Gastrocnemius medialis (tissue), 4 donors: ENCODE results near the gene TMSB10. TPM values are rescaled to one million over a fixed set of nuclear protein-coding genes. Genes with fewer than 3 reads are reported as not detected.
"Not testable (repeated sequence)": the region's sequence is repeated elsewhere in the genome, so short reads cannot be mapped to it uniquely, and the experiment has no call there.

Experiments
- ATAC-seq, 2 donors: fragments of 150-250 bp; one replicate each; pipeline ENCODE4 v1.9.1; 2016
- DNase-seq, 2 donors: peaks; one replicate each; pipeline ENCODE4 v3.0.0-alpha.2; 2019
- H3K27ac ChIP-seq, 4 donors: fragments of 200-600 bp; sonication (generic); 1 replicate in 1 of 4; 2 replicates in 3 of 4; pipeline ENCODE4 v1.5.1; 2016 to 2018; ENCODE audit warnings: mild to moderate bottlenecking in 2 of 4, moderate library complexity in 1 of 4
- H3K27me3 ChIP-seq, 3 donors: fragments of 200-600 bp; sonication (generic) in 2 of 3; 1 replicate in 1 of 3; 2 replicates in 2 of 3; pipeline versions ENCODE4 v1.5.1 to v1.6.0; 2016 to 2019; ENCODE audit warnings: mild to moderate bottlenecking in 1 of 3, moderate library complexity in 1 of 3
- H3K36me3 ChIP-seq, 2 donors: fragments of 200-600 bp; sonication (generic) in 1 of 2; one replicate each; pipeline ENCODE4 v1.5.1; 2017 to 2018
- H3K4me1 ChIP-seq, 2 donors: fragments of 200-600 bp; sonication (generic) in 1 of 2; one replicate each; pipeline ENCODE4 v1.5.1; 2016 to 2017; ENCODE audit warnings: mild to moderate bottlenecking in 2 of 2
- H3K4me3 ChIP-seq, 4 donors: fragments of 200-600 bp; sonication (generic) in 3 of 4; 1 replicate in 1 of 4; 2 replicates in 3 of 4; pipeline ENCODE4 v1.5.1; 2016 to 2019; ENCODE audit warnings: mild to moderate bottlenecking in 2 of 4
- H3K9me3 ChIP-seq, 3 donors: fragments of 200-600 bp; sonication (generic) in 2 of 3; 1 replicate in 1 of 3; 2 replicates in 2 of 3; pipeline ENCODE4 v1.5.1; 2016 to 2019
- CTCF ChIP-seq, 5 experiments: fragments of 450-650 bp in 3 of 5; fragments of 200-600 bp in 2 of 5; sonication (generic) in 2 of 5; IDR thresholded peaks in 4 of 5; conservative IDR thresholded peaks in 1 of 5; 1 replicate in 4 of 5; 2 replicates in 1 of 5; pipeline ENCODE4 v1.5.1; 2016 to 2019; ENCODE audit warnings: antibody characterized with exemption in 5 of 5, mild to moderate bottlenecking in 3 of 5, moderate library complexity in 3 of 5
- POLR2A ChIP-seq, 2 donors: fragments of 450-650 bp; IDR thresholded peaks; one replicate each; pipeline ENCODE4 v1.6.1; 2017; ENCODE audit warnings: antibody characterized with exemption in 2 of 2, mild to moderate bottlenecking in 2 of 2, moderate library complexity in 2 of 2
- in situ Hi-C, 4 donors: fragments of 200-750 bp; cut with MboI; loops; one replicate each; pipeline versions ENCODE4 v1.15.0 to v1.8.0; 2017; ENCODE audit warnings: low sequenced_read_pairs in 4 of 4
- intact Hi-C: fragments of 100-400 bp; cut with DNase I; formaldehyde crosslinking; loops from one replicate; pipeline ENCODE4 v1.15.1; 2023; ENCODE audit warnings: low total_unique reads
- total RNA-seq, 4 donors: library from RNA; depleted of rRNA; stranded (reverse); fragments of >200 nt; gene quantifications; one replicate each; pipeline versions ENCODE4 v1.1.0 to v1.2.3, GENCODE V29; 2016

TMSB10 gene
- total RNA-seq, 4 donors from 2014 or later = 329 to 954 (median 486) TPM

DNA sequence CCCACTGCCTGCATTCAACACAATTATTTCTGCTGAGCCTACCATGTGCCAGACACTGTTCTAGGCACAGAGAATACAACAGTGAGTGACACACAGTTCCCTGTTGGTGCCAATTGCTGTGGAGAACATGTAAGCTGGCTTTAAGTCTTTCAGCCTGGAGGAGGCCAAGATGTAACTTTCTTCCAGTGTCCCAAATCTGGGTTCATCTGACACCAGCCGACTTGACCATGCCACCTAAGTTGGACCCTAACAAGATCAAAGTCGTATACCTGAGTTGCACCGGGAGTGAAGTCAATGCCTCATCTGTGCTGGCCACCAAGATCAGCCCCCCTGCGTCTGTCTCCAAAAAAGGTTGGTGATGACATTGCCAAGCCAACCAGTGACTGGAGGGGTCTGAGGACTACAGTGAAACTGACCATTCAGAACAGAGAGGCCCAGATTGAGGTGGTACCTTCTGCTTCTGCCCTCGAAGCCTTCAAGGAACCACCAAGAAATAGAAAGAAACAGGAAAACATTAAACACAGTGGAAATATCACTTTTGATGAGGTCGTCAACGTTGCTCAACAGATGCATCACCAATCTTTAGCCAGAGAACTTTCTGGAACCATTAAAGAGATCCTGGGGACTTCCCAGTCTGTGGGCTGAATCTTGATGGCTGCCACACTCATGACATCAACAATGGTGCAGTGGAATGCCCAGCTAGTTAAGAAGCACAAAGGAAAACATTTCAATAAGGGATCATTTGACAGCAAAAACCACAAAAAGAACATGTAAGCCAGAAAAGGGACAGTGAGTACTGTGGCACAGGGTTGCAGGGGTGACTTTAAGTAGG, 30.9 kb upstream of the TMSB10 start:
- Histone ChIP-seq H3K4me1 (peaks cover 0 to under 1% of the 10 kb centered on the region in 2 donors), H3K4me3 (no peak overlapping the region), H3K36me3 (no peaks in the 10 kb centered on the region), H3K27me3 (peaks cover 0 to 2% (median under 1%) of the 10 kb centered on the region in 3 donors), H3K27ac (no peak overlapping the region), H3K9me3 (no peaks in the 10 kb centered on the region)
- TF ChIP-seq CTCF (IDR thresholded peaks at IDR 0.05 in 4 of 5, conservative IDR thresholded peaks at IDR 0.05 in 1 of 5) = no peak
- no peak for TF ChIP-seq POLR2A (IDR thresholded peaks at IDR 0.05)
- DNase-seq (no peak), ATAC-seq (no peak)
- intact Hi-C loops (no loop called here), in situ Hi-C loops (loop anchor here in 1 of 4 donors (5.0 kb wide), 1 partner anchor 377 kb away; no protein-coding TSS in a partner anchor)

DNA sequence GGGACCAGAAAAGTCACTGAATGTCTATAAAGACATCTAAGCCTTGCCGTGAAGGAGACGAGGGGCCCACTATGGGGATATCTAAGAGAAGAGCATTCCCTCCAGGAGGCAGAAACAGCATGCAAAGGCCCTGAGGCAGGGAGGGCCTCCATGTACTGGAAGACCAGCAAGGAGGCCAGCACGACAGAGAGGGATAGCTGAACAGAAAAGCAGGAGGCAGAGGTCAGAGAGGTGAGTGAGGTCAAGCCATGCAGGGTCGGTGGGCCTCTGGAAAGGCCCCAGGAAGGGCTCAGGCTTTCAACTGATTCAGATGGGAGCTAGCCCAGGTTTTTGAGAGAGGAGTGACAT, 30.3 kb upstream of the TMSB10 start:
- Histone ChIP-seq H3K27me3 (peaks cover 3 to 8% (median 7%) of the 10 kb centered on the region in 3 donors), H3K4me3 (no peak overlapping the region), H3K4me1 (peaks cover 1 to 6% of the 10 kb centered on the region in 2 donors), H3K27ac (no peak overlapping the region), H3K9me3 (no peaks in the 10 kb centered on the region), H3K36me3 (no peaks in the 10 kb centered on the region)
- TF ChIP-seq CTCF (IDR thresholded peaks at IDR 0.05 in 4 of 5, conservative IDR thresholded peaks at IDR 0.05 in 1 of 5) (no peak), POLR2A (IDR thresholded peaks at IDR 0.05) (no peak)
- DNase-seq (no peak), ATAC-seq (no peak)
- in situ Hi-C loops (no loop called here), intact Hi-C loops (no loop called here)

DNA sequence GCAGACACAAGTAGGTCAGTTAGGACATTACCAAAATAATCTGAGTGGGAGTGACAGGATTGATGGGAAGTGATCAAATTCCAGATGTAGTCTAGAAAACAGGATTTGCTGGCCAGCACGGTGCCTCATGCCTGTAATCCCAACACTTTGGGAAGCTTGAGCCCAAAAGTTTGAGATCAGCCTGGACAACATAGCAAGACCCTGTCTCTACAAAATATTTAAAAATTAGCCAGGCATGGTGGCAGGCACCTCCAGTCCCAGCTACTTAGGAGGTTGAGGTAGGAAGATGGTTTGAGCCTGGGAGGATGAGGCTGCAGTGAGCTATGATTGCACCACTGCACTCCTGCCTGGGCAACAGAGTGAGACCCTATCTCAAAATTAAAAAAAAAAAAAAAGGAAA, 29.8 kb upstream of the TMSB10 start:
- H3K9me3 ChIP-seq, H3K4me3 ChIP-seq, H3K36me3 ChIP-seq, ATAC-seq, intact Hi-C loops, DNase-seq, in situ Hi-C loops, H3K27ac ChIP-seq: not testable (repeated sequence)
- peaks cover 7 to 12% (median 11%) of the 10 kb centered on the region in 3 donors for H3K27me3 ChIP-seq
- peaks cover 6 to 10% of the 10 kb centered on the region in 2 donors for H3K4me1 ChIP-seq

- no peak for TF ChIP-seq POLR2A (IDR thresholded peaks at IDR 0.05)
- no peak for TF ChIP-seq CTCF (IDR thresholded peaks at IDR 0.05 in 4 of 5, conservative IDR thresholded peaks at IDR 0.05 in 1 of 5)
- intact Hi-C loops (no loop called here), in situ Hi-C loops (no loop called here)
- H3K4me1 ChIP-seq = peaks cover 11 to 15% of the 10 kb centered on the region in 2 donors
- ATAC-seq = no peak
- DNase-seq = no peak
- no peaks in the 10 kb centered on the region for H3K36me3 ChIP-seq
- no peaks in the 10 kb centered on the region for H3K9me3 ChIP-seq
- H3K4me3 ChIP-seq = no peak overlapping the region
- no peak overlapping the region for H3K27ac ChIP-seq
- H3K27me3 ChIP-seq = peaks cover 14 to 20% (median 19%) of the 10 kb centered on the region in 3 donors
Observed at GRCh38 chr2:84876369-84876768, 29.1 kb upstream of the TMSB10 start.

DNA sequence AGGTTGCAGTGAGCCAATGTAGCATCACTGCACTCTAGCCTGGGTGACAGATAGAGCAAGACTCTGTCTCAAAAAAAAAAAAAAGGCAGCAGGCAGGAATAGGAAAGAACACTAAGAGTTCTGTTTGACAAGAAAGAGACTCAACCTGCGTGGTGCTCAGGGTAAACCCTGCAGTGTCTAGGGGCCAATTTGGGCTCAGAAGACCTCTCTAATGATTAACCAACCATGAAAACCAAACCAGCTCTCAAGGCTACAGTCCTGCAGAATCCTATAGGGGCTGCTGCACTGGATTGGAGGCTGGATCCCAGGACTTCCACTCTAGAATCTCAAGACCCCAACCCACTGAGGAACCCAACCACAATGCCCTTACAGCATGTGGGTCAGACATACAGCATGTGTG, 27.0 kb upstream of the TMSB10 start:
- Histone ChIP-seq H3K36me3 (no peaks in the 10 kb centered on the region), H3K27me3 (peaks cover 21 to 27% (median 26%) of the 10 kb centered on the region in 3 donors), H3K4me3 (no peak overlapping the region), H3K4me1 (peaks cover 20 to 21% of the 10 kb centered on the region in 2 donors), H3K27ac (no peak overlapping the region), H3K9me3 (no peaks in the 10 kb centered on the region)
- TF ChIP-seq CTCF (IDR thresholded peaks at IDR 0.05 in 4 of 5, conservative IDR thresholded peaks at IDR 0.05 in 1 of 5) (no peak), POLR2A (IDR thresholded peaks at IDR 0.05) (no peak)
- in situ Hi-C loops = no loop called here
- ATAC-seq (no peak), DNase-seq (no peak)
- intact Hi-C loops = no loop called here
